ENCODE data around the gene DBNL. TPM values are rescaled to one million over a fixed set of nuclear protein-coding genes. Genes with fewer than 3 reads are reported as not detected.
"Not testable (repeated sequence)": the region's sequence is repeated elsewhere in the genome, so short reads cannot be mapped to it uniquely, and the experiment has no call there.

Gene DBNL
- total and polyA plus RNA-seq, 2 of the 13 experiments (the other 11 are each of a cell fraction or from before 2014, with no cell fraction given), result 20.8 to 35.1 TPM

DNA sequence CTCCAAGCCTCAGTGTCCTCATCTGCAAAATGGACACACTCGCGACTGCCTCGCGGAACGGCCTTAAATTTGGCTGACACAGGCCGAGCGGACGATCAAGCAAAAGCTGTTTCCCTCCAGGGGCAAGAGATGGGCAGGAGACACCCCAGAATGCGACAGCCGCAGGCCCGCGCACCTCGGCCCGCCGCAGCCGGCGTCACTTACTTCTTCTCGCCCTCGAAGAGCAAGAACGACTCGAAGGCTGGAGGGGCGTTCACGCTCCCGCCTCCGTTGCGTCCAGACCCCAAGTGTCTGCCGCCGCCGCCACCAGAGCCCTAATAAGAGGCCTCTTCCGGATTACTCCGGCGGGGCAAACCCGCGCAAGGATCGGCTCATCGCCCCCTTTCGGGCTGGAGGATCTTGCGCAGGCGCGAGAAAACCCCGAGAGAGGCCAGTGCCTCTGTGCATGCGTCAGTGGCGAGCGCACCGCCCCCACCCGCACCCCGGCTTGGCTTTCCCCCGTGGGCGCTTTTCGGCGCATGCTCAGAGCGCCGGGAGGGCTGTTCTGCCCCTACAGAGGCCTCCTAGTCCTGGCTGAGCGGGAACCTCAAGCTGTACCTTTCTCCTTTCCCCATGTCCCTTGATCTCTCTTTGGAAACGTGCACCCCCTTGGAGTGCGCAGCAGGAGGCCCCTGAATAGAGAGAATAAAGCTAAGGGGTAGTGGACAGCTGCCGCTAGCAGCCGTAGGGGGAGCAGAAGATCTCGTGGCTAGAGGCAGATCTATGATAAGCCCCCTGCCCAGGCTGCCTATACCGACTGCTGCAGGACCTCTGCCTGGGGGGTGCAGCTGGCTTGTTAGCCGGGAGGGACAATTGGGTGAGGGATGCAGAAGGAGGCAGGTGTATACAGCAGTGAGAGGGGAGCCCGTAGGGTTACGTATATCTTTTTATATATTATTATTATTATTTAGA is 25.4 kb upstream of the DBNL start:
- WGBS (ENCODE audit: low lambda C conversion rate), result 10% methylated on average over 12 of the region's 63 CpGs
- peak overlapping the region; percentile 68 for H3K4me2 ChIP-seq (ENCODE audit: low read depth, low read length)
- CTCF ChIA-PET (ENCODE audit: low intra/inter-chr PET ratio, low total read pairs), result interaction anchor here (1.1 kb wide), 1 partner anchor 177 kb away, joined by 3 read pairs; no protein-coding TSS in a partner anchor
- peak overlapping the region; percentile 89 for H3K9ac ChIP-seq (ENCODE audit: insufficient read depth, low read depth, low read length)
- H3K9me3 ChIP-seq (ENCODE audit: low read length); H3K79me2 ChIP-seq (ENCODE audit: insufficient read depth, low read length); in situ Hi-C loops (cut with HindIII; ENCODE audit: extremely low pct_ligation_motif_present, low pct_unique_long_range_greater_than_20kb); FAIRE-seq; H3K27me3 ChIP-seq (ENCODE audit: control insufficient read depth in 1 of 2, insufficient read depth in 2 of 2, low read length in 2 of 2); BruUV-seq (replicated peaks); H3K36me3 ChIP-seq (replicated peaks in 1 of 2; ENCODE audit: control insufficient read depth in 1 of 2, insufficient read depth in 2 of 2, low read length in 2 of 2); H2AFZ ChIP-seq (ENCODE audit: low read length); intact Hi-C loops (cut with micrococcal nuclease; ENCODE audit: unreplicated experiment); H4K20me1 ChIP-seq (ENCODE audit: insufficient read depth, low read length); TF ChIP-seq CREM (CRISPR knock-in tag; IDR thresholded peaks at IDR 0.05): not testable (repeated sequence)
- peak; percentile 91 for ATAC-seq
- H3K4me3 ChIP-seq (replicated peaks in 1 of 3; ENCODE audit: insufficient read depth in 1 of 3, low read depth in 2 of 3, low read length in 3 of 3), result peak overlapping the region; percentile 72 to 88 (median 86)
- DNase-seq (ENCODE audit: low spot score), result peak; percentile 92
- peaks cover 19% of the 10 kb centered on the region for H3K4me1 ChIP-seq (ENCODE audit: insufficient read depth, low read length)
- POLR2A ChIA-PET, result interaction anchor here (1.2 to 1.8 kb wide), 3 partner anchors 20 to 53 kb away, joined by 3 to 12 read pairs (median 4); partner anchors contain the start of gene DBNL
- peak overlapping the region; percentile 52 for H3K27ac ChIP-seq (ENCODE audit: extremely low read length, insufficient read depth, low read length)
- TF ChIP-seq SAP130 (CRISPR knock-in tag; IDR thresholded peaks at IDR 0.05; ENCODE audit: low read depth) (peak; percentile 94), SPEN (CRISPR knock-in tag; IDR thresholded peaks at IDR 0.05; ENCODE audit: low read depth) (peak; percentile 89), SATB2 (CRISPR knock-in tag; IDR thresholded peaks at IDR 0.05) (0 out of 2 replicates have a peak, but pooled peaks have one; percentile 48), ZNF788 (CRISPR knock-in tag; IDR thresholded peaks at IDR 0.05; ENCODE audit: borderline replicate concordance) (peak; percentile 86; the same call in 1 of the 2 replicates), MYC (CRISPR knock-in tag; IDR thresholded peaks at IDR 0.05; ENCODE audit: borderline replicate concordance) (peak; percentile 60; the same call in 1 of the 2 replicates), HCFC1 (IDR thresholded peaks at IDR 0.05; ENCODE audit: low read depth, low read length) (peak; percentile 54), ELF3 (CRISPR knock-in tag; IDR thresholded peaks at IDR 0.05) (peak; percentile 63; the same call in 1 of the 2 replicates), TAF1 (CRISPR knock-in tag; IDR thresholded peaks at IDR 0.05) (peak; percentile 87), CREM (IDR thresholded peaks at IDR 0.05) (peak; percentile 43; the same call in 1 of the 2 replicates), KLF6 (CRISPR knock-in tag; IDR thresholded peaks at IDR 0.05) (peak; percentile 69; the same call in 1 of the 2 replicates), MAF1 (CRISPR knock-in tag; IDR thresholded peaks at IDR 0.05; ENCODE audit: borderline replicate concordance) (0 out of 2 replicates have a peak, but pooled peaks have one; percentile 49), ZNF782 (CRISPR knock-in tag; IDR thresholded peaks at IDR 0.05; ENCODE audit: borderline replicate concordance) (peak; percentile 70; the same call in 1 of the 2 replicates), IKZF4 (CRISPR knock-in tag; IDR thresholded peaks at IDR 0.05; ENCODE audit: borderline replicate concordance, low read depth, not compliant biosample characterization) (peak; percentile 60), TOE1 (CRISPR knock-in tag; IDR thresholded peaks at IDR 0.05) (0 out of 2 replicates have a peak, but pooled peaks have one; percentile 69)
- TF ChIP-seq, protein P1, sequence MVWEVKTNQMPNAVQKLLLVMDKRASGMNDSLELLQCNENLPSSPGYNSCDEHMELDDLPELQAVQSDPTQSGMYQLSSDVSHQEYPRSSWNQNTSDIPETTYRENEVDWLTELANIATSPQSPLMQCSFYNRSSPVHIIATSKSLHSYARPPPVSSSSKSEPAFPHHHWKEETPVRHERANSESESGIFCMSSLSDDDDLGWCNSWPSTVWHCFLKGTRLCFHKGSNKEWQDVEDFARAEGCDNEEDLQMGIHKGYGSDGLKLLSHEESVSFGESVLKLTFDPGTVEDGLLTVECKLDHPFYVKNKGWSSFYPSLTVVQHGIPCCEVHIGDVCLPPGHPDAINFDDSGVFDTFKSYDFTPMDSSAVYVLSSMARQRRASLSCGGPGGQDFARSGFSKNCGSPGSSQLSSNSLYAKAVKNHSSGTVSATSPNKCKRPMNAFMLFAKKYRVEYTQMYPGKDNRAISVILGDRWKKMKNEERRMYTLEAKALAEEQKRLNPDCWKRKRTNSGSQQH (CRISPR knock-in tag; IDR thresholded peaks at IDR 0.05; ENCODE audit: low read depth), result peak; percentile 34; the same call in 1 of the 2 replicates
- TF ChIP-seq, protein P2, sequence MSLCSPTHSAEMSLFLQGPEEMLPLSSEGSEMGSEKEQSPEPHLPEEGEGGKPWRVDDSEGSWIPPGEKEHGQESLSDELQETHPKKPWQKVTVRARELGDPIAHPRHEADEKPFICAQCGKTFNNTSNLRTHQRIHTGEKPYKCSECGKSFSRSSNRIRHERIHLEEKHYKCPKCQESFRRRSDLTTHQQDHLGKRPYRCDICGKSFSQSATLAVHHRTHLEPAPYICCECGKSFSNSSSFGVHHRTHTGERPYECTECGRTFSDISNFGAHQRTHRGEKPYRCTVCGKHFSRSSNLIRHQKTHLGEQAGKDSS (CRISPR knock-in tag; IDR thresholded peaks at IDR 0.05; ENCODE audit: borderline replicate concordance, low read depth), result 0 out of 2 replicates have a peak, but pooled peaks have one; percentile 42
- TF ChIP-seq, protein P3, sequence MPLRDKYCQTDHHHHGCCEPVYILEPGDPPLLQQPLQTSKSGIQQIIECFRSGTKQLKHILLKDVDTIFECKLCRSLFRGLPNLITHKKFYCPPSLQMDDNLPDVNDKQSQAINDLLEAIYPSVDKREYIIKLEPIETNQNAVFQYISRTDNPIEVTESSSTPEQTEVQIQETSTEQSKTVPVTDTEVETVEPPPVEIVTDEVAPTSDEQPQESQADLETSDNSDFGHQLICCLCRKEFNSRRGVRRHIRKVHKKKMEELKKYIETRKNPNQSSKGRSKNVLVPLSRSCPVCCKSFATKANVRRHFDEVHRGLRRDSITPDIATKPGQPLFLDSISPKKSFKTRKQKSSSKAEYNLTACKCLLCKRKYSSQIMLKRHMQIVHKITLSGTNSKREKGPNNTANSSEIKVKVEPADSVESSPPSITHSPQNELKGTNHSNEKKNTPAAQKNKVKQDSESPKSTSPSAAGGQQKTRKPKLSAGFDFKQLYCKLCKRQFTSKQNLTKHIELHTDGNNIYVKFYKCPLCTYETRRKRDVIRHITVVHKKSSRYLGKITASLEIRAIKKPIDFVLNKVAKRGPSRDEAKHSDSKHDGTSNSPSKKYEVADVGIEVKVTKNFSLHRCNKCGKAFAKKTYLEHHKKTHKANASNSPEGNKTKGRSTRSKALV (CRISPR knock-in tag; IDR thresholded peaks at IDR 0.05), result 0 out of 2 replicates have a peak, but pooled peaks have one; percentile 52
